KG1 (cell line): ENCODE results near the gene RASA3.

Experiments
- DNase-seq: peaks from one replicate; lab custom pipeline; 2025; lab: John Stamatoyannopoulos, UW

RASA3 gene

GRCh38 chr13:114054830-114055439, 77.5 kb downstream of the RASA3 start:
- DNase-seq, result no peak

DNA sequence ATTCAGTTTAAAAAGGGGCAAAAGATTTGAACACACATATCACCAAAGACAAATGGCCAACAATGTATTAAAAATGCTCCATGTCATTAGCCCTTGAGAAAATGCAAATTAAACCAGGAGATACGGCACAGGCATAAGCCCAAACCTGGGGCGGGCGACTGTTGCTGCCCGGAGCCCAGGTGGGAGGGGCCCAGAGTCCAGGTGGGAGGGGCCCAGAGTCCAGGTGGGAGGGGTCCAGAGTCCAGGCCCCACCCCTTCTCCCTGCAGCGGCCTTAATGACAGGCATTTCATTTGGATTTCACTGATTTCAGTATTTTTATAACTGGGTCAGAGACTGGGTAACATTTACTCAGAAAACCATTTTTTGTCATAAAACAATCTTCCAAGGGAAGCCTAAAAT, 78.2 kb downstream of the RASA3 start:
- no peak for DNase-seq

DNA sequence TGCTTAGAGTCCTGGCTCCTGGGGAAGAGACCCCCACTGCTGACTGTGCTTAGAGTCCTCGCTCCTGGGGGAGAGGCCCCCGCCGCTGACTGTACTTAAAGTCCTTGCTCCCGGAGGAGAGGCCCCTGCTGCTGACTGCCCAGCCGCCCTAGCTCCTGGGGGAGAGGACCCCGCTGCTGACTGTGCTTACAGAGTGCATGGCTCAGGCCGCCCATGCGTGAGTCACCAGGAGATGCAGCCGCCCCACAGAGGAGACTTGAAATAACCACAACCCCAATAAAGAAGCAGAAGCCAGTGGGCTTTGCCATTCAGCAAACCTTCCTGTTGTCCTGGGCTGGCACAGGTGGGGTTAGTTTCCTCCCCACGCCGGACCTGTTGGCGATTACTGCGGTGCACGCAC, 79.4 kb downstream of the RASA3 start:
- no peak for DNase-seq

- no peak for DNase-seq
Measured at GRCh38 chr13:114050536-114051450, 81.6 kb downstream of the RASA3 start.

GRCh38 chr13:114049626-114050101, 82.8 kb downstream of the RASA3 start:
- DNase-seq, result no peak

GRCh38 chr13:114049026-114049425, 83.4 kb downstream of the RASA3 start:
- no peak for DNase-seq

DNA sequence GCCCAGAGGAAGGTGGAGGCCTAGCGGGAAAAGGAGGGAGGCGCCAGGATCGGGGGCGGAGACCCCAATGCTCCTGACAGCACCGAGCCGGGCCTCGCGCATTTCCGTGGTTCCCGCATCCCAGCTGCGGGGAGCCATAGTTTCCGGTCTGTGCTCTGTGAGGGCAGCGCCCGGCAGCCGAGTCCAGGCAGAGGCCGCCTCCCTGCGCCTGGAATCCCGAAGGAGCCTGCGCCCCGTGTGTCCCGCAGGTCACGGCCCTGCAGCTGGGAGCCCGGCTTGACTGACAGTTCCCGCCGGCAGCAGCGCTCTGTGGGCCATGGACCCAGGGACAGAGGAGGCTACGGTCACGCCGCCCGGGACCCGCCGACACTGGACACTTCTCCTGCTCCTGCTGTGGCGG, 84.0 kb downstream of the RASA3 start:
- DNase-seq, result no peak

DNA sequence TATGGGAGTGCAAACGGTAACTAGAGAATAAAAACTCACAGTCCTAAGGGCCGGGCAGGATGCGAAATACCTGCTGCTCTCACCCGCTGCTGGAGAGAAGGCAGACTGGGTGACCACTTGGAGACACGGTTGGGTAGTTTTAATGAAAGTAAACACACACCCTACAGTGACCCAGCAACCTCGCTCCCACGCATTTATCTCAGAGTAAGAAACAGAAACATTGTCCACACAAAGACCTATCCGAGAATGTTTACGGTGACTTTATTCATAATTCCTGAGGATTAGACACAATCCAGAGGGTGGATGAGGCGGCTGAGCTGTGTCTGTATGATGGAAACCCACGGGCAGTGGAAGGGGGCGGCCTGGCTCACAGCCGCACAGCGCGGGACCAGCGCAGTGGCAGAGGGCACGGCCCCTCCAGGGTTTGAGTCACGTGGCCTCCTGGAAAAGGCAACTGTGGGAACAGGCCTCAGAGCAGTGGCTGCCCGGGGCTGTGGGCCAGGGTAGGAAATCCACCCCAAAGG, 85.0 kb downstream of the RASA3 start:
- DNase-seq, result no peak

GRCh38 chr13:114046431-114046975, 85.9 kb downstream of the RASA3 start:
- DNase-seq, result no peak

- no peak for DNase-seq
Measured at GRCh38 chr13:114045113-114045735, 87.2 kb downstream of the RASA3 start.

GRCh38 chr13:114044486-114044885, 87.9 kb downstream of the RASA3 start:
- DNase-seq, result no peak

DNA sequence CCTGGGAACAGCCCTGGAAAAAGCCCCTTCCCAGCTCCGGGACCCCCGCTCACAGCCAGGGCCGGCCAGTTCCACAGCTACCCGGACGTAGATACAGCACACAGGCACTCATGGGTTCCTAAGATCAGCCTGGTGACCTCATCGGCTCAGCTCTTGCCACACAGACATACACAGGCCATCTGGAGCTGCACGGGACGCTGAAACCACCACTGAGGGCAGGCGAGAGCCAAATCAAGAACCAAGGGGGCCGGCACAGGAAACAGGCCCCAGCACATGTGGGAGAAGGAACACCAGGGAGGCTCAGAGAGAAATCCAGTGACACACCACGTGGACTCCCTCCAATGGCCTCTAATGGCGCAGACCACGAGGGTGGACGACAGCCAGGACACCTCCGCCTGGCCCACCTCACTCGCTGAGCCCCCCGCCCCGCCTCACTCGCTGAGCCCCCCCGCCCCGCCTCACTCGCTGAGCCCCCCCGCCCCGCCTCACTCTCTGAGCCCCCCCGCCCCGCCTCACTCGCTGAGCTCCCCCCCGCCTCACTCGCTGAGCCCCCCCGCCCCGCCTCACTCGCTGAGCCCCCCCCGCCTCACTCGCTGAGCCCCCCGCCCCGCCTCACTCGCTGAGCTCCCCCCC, 88.9 kb downstream of the RASA3 start:
- DNase-seq, result no peak

DNA sequence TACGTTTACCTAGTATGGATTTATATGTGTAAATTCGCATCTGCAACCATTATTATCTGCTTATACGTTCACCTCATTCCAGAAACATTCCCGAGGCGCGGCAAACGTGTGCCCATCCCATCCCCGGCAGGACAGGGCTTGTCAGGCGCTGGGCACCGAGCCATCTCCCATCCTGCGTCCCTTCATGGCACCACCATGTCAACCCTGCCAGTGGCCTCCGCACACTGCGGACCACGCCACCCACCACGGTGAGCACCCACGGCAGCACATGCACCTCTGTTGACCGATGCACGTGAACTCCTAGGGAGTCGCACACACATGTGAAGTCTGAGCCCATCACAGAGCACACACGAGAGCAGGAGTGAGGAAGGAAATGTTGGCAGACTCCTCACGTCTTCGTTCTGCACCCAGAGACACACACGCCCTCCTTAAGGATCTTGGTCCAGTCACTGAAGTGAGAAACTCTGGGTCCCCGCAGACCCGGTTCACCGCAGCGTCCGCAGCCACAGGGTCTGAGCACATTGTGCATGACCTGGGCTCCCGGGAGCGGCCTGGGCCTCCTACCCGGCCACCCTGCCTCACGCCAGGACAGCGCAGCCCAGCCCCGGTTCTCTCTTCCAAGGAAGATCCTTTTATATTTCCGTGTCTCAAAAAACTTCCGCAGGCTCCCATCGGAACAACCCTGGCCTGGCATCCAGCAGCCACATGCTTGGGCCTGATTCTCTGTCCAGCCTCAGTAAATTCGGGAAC, 90.2 kb downstream of the RASA3 start:
- no peak for DNase-seq

- no peak for DNase-seq
Measured at GRCh38 chr13:114041493-114041892, 90.9 kb downstream of the RASA3 start.

GRCh38 chr13:114039471-114040141, 92.8 kb downstream of the RASA3 start:
- no peak for DNase-seq

DNA sequence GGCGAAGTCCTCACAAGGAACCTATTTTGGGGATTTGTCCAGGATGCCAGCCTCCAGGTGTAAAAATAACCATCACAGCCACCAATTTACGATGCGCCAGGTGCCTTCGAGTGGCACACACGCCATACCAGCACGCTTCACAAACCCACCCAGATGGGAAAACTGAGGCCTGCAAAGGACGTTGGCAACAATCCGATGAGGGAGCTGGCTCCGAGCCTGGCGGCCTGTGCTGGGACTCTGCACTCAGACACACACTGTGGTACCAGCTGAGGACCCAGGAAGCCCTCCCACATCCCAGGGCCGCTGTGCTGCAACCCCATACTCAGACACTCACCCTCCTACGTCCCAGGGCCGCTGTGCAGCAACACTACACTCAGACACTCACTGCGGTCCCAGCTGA, 93.5 kb downstream of the RASA3 start:
- DNase-seq, result no peak

- no peak for DNase-seq
Measured at GRCh38 chr13:114038211-114038613, 94.2 kb downstream of the RASA3 start.

GRCh38 chr13:114037674-114038073, 94.7 kb downstream of the RASA3 start:
- DNase-seq, result no peak

- no peak for DNase-seq
Measured at GRCh38 chr13:114035583-114036531, 96.6 kb downstream of the RASA3 start.
